OCI-LY7 (cell line): Measurements from ENCODE around the gene KCNK15. TPM values are rescaled to one million over a fixed set of nuclear protein-coding genes. Genes with fewer than 3 reads are reported as not detected.

ENCODE experiments used
- BruUV-seq: library from RNA; stranded (reverse); fragments of 400-500 nt; replicated peaks from 2 replicates; lab custom pipeline; 2021; lab: Mats Ljungman, UMichigan
- CTCF ChIA-PET: fragments of 300-600 bp; sonication (Branson Sonifier 250); formaldehyde crosslinking; loops from one replicate; lab custom pipeline; 2022; ENCODE audit warnings: antibody characterized with exemption; ENCODE audit not compliant: unreplicated experiment; lab: Charles Lee
- POLR2A ChIA-PET: fragments of 300-600 bp; sonication (Branson Sonifier 250); formaldehyde crosslinking; loops from one replicate; lab custom pipeline; 2022; ENCODE audit warnings: antibody characterized with exemption; lab: Charles Lee
- DNase-seq: peaks from one replicate; pipeline ENCODE4 v3.0.0-alpha.2; 2015; ENCODE audit warnings: low spot score
- H2AFZ ChIP-seq: fragments of 200-600 bp; sonication (generic), shearing (Covaris generic); 2 replicates; pipeline ENCODE4 v1.6.1; 2014; ENCODE audit warnings: mild to moderate bottlenecking, antibody characterized with exemption, low read length, moderate library complexity
- H3K27ac ChIP-seq: fragments of 200-600 bp; sonication (generic); 2 replicates; pipeline ENCODE4 v1.5.1; 2014; ENCODE audit warnings: mixed run types, low read depth, mild to moderate bottlenecking, moderate library complexity, low read length, inconsistent platforms; ENCODE audit not compliant: poor library complexity, severe bottlenecking
- H3K36me3 ChIP-seq: fragments of 200-600 bp; sonication (generic); 2 replicates; pipeline ENCODE4 v1.6.1; 2014; ENCODE audit warnings: mild to moderate bottlenecking, antibody characterized with exemption, low read length, moderate library complexity, mixed read lengths; ENCODE audit not compliant: insufficient read depth
- H3K4me1 ChIP-seq: fragments of 200-600 bp; sonication (generic); 2 replicates; pipeline ENCODE4 v1.5.1; 2014; ENCODE audit warnings: mild to moderate bottlenecking, low read length; ENCODE audit not compliant: insufficient read depth, poor library complexity, severe bottlenecking
- H3K4me2 ChIP-seq: fragments of 200-600 bp; sonication (generic); 2 replicates; pipeline ENCODE4 v1.6.1; 2014; ENCODE audit warnings: mild to moderate bottlenecking, low read length
- H3K4me3 ChIP-seq: fragments of 200-600 bp; sonication (generic); 2 replicates; pipeline ENCODE4 v1.5.1; 2014; ENCODE audit warnings: mild to moderate bottlenecking, low read depth, low read length; ENCODE audit not compliant: poor library complexity, severe bottlenecking
- H3K79me2 ChIP-seq: fragments of 200-600 bp; sonication (generic); 2 replicates; pipeline ENCODE4 v1.6.1; 2016; ENCODE audit warnings: low read depth, mild to moderate bottlenecking, low read length, moderate library complexity, mixed read lengths; ENCODE audit not compliant: insufficient read depth
- H3K9me2 ChIP-seq: fragments of 200-600 bp; sonication (generic); 2 replicates; pipeline ENCODE4 v1.6.1; 2016; ENCODE audit warnings: mild to moderate bottlenecking, low read length, mixed read lengths; ENCODE audit not compliant: insufficient read depth
- H3K9me3 ChIP-seq: fragments of 200-600 bp; sonication (generic); 2 replicates; pipeline ENCODE4 v1.6.1; 2014; ENCODE audit warnings: mild to moderate bottlenecking, mixed run types, low read length, mixed read lengths
- H4K20me1 ChIP-seq: fragments of 200-600 bp; sonication (generic); 2 replicates; pipeline ENCODE4 v1.6.1; 2014; ENCODE audit warnings: mild to moderate bottlenecking, antibody characterized with exemption, low read length, moderate library complexity, mixed read lengths; ENCODE audit not compliant: insufficient read depth
- CTCF ChIP-seq: fragments of 200-600 bp; sonication (generic); conservative IDR thresholded peaks from 2 replicates; pipeline ENCODE4 v1.5.1; 2014; ENCODE audit warnings: mild to moderate bottlenecking, antibody characterized with exemption, low read length, moderate library complexity, mixed read lengths
- EZH2phosphoT487 ChIP-seq: fragments of 200-600 bp; sonication (generic); IDR thresholded peaks from 2 replicates; pipeline ENCODE4 v1.6.1; 2018; ENCODE audit warnings: low read depth, borderline replicate concordance, mild to moderate bottlenecking, mixed run types, antibody characterized with exemption, low read length, moderate library complexity, mixed read lengths
- intact Hi-C: fragments of 100-400 bp; cut with micrococcal nuclease; formaldehyde crosslinking; loops from one replicate; pipeline ENCODE4 v1.10.0; 2022; ENCODE audit not compliant: unreplicated experiment
- total RNA-seq, 2 experiments: library from RNA; depleted of rRNA in 1 of 2; stranded (reverse); fragments of >200 nt in 1 of 2; shearing (Covaris generic) in 1 of 2; gene quantifications; 2 replicates each; pipeline ENCODE4 v1.2.3, GENCODE V29; 2014 to 2022

Gene KCNK15
- total RNA-seq, 2 experiments from 2014 or later, result not detected

DNA sequence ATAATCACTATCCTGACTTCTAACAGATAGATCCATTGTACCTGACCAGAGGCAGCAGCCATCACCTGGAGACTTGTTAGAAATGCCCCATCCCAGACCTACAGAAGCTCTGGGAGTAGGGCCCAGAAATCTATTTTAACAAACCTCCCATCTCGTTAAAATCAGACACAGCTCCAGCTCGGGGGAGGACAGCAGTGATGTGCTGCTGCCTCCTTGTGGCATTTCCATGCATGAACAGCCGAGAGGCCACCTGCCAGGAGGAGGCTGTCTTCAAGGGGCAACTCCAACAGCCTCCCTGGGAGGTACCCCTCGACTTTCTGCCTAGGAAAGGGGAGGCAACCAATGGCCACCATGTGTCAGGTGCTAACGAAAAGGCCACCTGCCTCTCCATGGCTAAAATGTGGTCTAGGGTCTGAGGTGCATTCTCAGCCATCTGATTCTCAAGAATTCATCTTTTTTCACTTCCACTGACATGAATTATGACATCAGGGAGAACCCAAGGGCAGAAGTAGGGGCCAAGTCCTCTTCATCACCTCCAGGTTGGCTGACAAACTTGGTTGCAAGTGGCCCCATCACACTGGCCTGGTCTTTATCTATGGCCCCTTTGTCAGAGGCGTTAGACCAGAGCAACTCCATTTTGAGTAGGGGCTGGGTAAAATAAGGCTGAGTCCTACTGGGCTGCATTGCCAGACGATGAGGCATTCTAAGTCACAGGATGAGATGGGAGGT lies 12.2 kb upstream of the KCNK15 start:
- peaks cover 16% of the 10 kb centered on the region for H3K9me3 ChIP-seq
- peak; percentile 68 for DNase-seq
- no TSS peak for BruUV-seq
- POLR2A ChIA-PET, result no interaction called here
- no peak overlapping the region for H3K4me2 ChIP-seq
- no peaks in the 10 kb centered on the region for H3K79me2 ChIP-seq
- peaks cover 14% of the 10 kb centered on the region for H3K36me3 ChIP-seq
- H3K27ac ChIP-seq, result no peak overlapping the region
- peaks cover 27% of the 10 kb centered on the region for H3K4me1 ChIP-seq
- H3K4me3 ChIP-seq, result no peak overlapping the region
- H2AFZ ChIP-seq, result no peak overlapping the region
- H3K9me2 ChIP-seq, result no peaks in the 10 kb centered on the region
- TF ChIP-seq EZH2phosphoT487 (no peak), CTCF (peak; percentile 90)
- intact Hi-C loops, result loop anchor here (1.0 to 2.0 kb wide), 2 partner anchors 48 to 347 kb away; no protein-coding TSS in a partner anchor
- CTCF ChIA-PET, result interaction anchor here (0.6 kb wide), 1 partner anchor 48 kb away, joined by 3 read pairs; no protein-coding TSS in a partner anchor
- H4K20me1 ChIP-seq, result no peaks in the 10 kb centered on the region

DNA sequence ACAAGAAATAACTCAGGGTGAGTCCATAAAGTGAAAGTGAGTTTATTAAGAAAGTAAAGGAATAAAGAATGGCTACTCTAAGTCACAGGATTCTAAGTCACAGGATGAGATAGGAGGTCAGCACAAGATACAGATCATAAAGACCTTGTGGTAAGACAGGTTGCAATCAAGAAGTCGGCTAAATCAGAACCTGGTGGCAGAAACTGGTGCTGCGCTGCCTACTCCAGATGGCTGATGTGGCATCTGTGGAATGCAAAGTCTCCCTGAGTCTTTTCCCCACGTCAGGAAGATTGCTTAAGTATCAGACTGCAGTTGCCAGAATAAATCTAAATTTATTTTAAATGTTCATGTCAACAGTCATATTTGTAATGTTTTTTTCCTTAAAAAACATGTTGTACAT lies 10.7 kb upstream of the KCNK15 start:
- BruUV-seq, result no TSS peak
- intact Hi-C loops, result no loop called here
- Histone ChIP-seq H4K20me1 (no peaks in the 10 kb centered on the region), H3K79me2 (no peaks in the 10 kb centered on the region), H3K4me1 (peaks cover 30% of the 10 kb centered on the region), H3K4me2 (no peak overlapping the region), H3K9me2 (no peaks in the 10 kb centered on the region), H2AFZ (no peak overlapping the region), H3K27ac (no peak overlapping the region), H3K9me3 (peaks cover 19% of the 10 kb centered on the region), H3K36me3 (peaks cover 14% of the 10 kb centered on the region), H3K4me3 (no peak overlapping the region)
- ChIA-PET POLR2A (no interaction called here), CTCF (no interaction called here)
- DNase-seq, result no peak
- TF ChIP-seq CTCF (no peak), EZH2phosphoT487 (no peak)

- Histone ChIP-seq H3K4me3 (peak overlapping the region; percentile 62), H3K9me3 (peaks cover 19% of the 10 kb centered on the region), H3K27ac (no peak overlapping the region), H3K79me2 (no peaks in the 10 kb centered on the region), H3K4me2 (peak overlapping the region; percentile 58), H2AFZ (peak overlapping the region; percentile 91; the same call in 1 of the 2 replicates), H3K9me2 (no peaks in the 10 kb centered on the region), H3K4me1 (peaks cover 30% of the 10 kb centered on the region), H3K36me3 (peaks cover 14% of the 10 kb centered on the region), H4K20me1 (no peaks in the 10 kb centered on the region)
- POLR2A ChIA-PET, result no interaction called here
- CTCF ChIA-PET, result no interaction called here
- intact Hi-C loops, result no loop called here
- TF ChIP-seq EZH2phosphoT487 (no peak), CTCF (no peak)
- BruUV-seq, result no TSS peak
- no peak for DNase-seq
Measured at GRCh38 chr20:44735816-44736169, 9.9 kb upstream of the KCNK15 start.
